ENCODE results near the gene VWA5B1.

The VWA5B1 gene

DNA sequence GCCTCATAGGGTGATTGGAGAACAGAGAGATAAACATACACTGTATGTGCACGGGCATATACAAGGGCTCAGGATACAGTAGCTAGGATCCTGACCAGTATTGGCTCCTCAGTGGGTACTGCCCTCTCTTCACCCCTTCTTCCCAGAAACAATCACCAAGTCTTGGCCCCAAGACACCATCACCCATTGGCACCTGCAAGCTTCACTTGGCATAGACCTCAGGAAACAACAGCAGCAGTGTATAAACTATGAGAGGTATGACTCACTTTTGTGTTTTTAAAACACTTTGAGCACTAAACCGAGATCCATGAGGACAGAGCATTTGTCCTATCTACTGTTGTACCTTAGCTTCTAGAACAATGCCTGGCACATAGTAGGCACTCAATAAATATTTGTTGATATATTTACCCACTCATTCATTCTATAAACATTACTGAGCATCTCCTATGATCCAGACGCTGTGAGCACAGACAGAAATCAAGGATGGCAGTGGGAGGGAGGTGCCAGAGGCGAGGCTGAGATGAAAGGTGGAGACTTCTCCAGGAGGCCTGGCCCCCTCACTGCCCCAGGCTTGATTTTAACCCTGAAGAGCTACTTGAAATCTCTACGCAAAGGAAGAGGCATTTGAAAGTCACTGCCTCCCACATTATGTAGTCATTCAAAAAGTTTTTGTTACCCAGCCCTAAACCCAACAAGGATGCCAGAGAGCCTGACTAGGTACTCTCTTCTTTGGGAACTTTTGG is 100.1 kb downstream of the VWA5B1 start:
- H3K27me3 ChIP-seq (ENCODE audit: insufficient read depth, insufficient read length) = no peaks in the 10 kb centered on the region
- peaks cover 6% of the 10 kb centered on the region for H3K4me1 ChIP-seq (ENCODE audit: insufficient read depth, insufficient read length)
- H3K4me3 ChIP-seq (ENCODE audit: insufficient read length, low read depth) = no peak overlapping the region
- no peak for TF ChIP-seq YY1 (IDR thresholded peaks at IDR 0.05; ENCODE audit: insufficient read depth, insufficient read length)
- no peak for TF ChIP-seq ZNF274 (IDR thresholded peaks at IDR 0.05; ENCODE audit: low read depth, low read length)
- TF ChIP-seq SUZ12 (IDR thresholded peaks at IDR 0.05; ENCODE audit: extremely low read depth, insufficient read depth, insufficient read length) = no peak
- no peaks in the 10 kb centered on the region for H3K9me3 ChIP-seq (ENCODE audit: insufficient read depth, low read length)
- no peak overlapping the region for H3K9ac ChIP-seq (ENCODE audit: insufficient read length, low read depth)
- DNase-seq (ENCODE audit: low read depth, low spot score) = no peak
- H3K36me3 ChIP-seq (ENCODE audit: insufficient read depth, insufficient read length, low read length) = no peaks in the 10 kb centered on the region

DNA sequence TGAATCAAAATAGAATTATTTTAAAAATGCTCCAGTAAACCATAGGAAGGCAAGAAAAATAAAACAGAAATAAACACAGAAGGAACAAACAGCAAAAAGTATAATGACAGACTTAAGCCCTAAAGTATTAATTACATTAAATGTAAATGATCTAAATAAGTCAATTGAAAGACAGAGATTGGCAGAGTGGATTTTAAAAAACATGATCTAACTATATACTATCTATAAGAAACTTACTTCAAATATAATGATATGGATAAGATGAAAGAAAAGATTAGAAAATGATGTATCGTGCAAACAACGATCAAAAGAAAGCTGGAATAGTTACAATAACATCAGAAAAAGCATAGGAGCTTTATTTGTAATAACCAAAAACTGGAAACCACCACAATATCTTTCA is 104.6 kb downstream of the VWA5B1 start:
- peaks cover 25% of the 10 kb centered on the region for H3K27me3 ChIP-seq (ENCODE audit: insufficient read depth, insufficient read length)
- no peak for DNase-seq (ENCODE audit: low read depth, low spot score)
- no peaks in the 10 kb centered on the region for H3K9me3 ChIP-seq (ENCODE audit: insufficient read depth, low read length)
- H3K4me1 ChIP-seq (ENCODE audit: insufficient read depth, insufficient read length) = no peaks in the 10 kb centered on the region
- no peaks in the 10 kb centered on the region for H3K36me3 ChIP-seq (ENCODE audit: insufficient read depth, insufficient read length, low read length)
- no peak overlapping the region for H3K9ac ChIP-seq (ENCODE audit: insufficient read length, low read depth)
- TF ChIP-seq ZNF274 (IDR thresholded peaks at IDR 0.05; ENCODE audit: low read depth, low read length) (no peak), YY1 (IDR thresholded peaks at IDR 0.05; ENCODE audit: insufficient read depth, insufficient read length) (no peak), SUZ12 (IDR thresholded peaks at IDR 0.05; ENCODE audit: extremely low read depth, insufficient read depth, insufficient read length) (no peak)
- H3K4me3 ChIP-seq (ENCODE audit: insufficient read length, low read depth) = no peak overlapping the region

DNA sequence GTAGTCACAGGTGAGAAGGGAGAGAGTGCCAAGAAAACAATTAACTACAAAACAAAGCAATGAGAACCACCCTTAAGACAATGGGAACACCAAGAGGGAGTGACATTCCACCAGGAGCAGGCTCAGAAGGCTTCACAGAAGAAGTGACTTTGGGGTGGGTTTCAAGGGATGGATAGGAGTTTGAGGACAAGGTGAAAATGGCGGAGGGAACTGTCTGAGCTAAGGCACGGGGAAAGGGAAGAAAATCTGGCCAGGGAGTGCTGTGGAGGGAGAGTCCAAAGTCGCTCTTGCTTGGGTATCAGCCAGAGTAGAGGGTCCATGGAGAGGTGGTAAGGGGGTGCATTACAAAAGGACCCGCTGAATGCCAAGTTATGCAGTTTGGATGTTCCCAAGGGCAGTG is 108.1 kb downstream of the VWA5B1 start:
- peaks cover 60% of the 10 kb centered on the region for H3K27me3 ChIP-seq (ENCODE audit: insufficient read depth, insufficient read length)

DNA sequence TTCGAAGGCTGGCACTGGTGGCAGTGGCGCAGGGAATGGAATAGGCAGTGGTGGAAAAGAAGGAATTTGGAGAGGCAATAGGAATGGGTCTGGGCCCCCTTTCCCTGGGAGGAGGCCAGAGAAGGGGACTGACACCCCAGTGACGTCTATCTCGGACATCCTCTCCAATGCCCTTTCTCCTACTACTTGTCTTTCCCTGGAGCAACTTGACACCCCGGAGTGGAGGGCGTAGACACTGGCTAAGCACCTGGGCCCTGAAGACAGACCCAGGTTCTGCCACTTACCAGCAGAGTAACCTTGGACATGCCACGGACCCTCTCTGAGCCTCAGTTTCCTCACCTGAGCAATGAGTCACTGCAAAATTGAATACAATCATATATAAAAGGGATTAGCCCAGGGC is 108.5 kb downstream of the VWA5B1 start:
- Histone ChIP-seq H3K36me3 (ENCODE audit: insufficient read depth, insufficient read length, low read length) (no peaks in the 10 kb centered on the region), H3K4me1 (ENCODE audit: insufficient read depth, insufficient read length) (no peaks in the 10 kb centered on the region), H3K27me3 (ENCODE audit: insufficient read depth, insufficient read length) (peaks cover 64% of the 10 kb centered on the region), H3K9me3 (ENCODE audit: insufficient read depth, low read length) (no peaks in the 10 kb centered on the region), H3K9ac (ENCODE audit: insufficient read length, low read depth) (no peak overlapping the region), H3K4me3 (ENCODE audit: insufficient read length, low read depth) (no peak overlapping the region)
- TF ChIP-seq ZNF274 (IDR thresholded peaks at IDR 0.05; ENCODE audit: low read depth, low read length) = no peak
- TF ChIP-seq YY1 (IDR thresholded peaks at IDR 0.05; ENCODE audit: insufficient read depth, insufficient read length) = no peak
- no peak for TF ChIP-seq SUZ12 (IDR thresholded peaks at IDR 0.05; ENCODE audit: extremely low read depth, insufficient read depth, insufficient read length)
- DNase-seq (ENCODE audit: low read depth, low spot score) = no peak

More for the DNA sequence above, 108.1 kb downstream of the VWA5B1 start:
- Histone ChIP-seq H3K4me1 (ENCODE audit: insufficient read depth, insufficient read length) (no peaks in the 10 kb centered on the region), H3K9me3 (ENCODE audit: insufficient read depth, low read length) (no peaks in the 10 kb centered on the region), H3K36me3 (ENCODE audit: insufficient read depth, insufficient read length, low read length) (no peaks in the 10 kb centered on the region), H3K9ac (ENCODE audit: insufficient read length, low read depth) (no peak overlapping the region), H3K4me3 (ENCODE audit: insufficient read length, low read depth) (no peak overlapping the region)
- no peak for TF ChIP-seq YY1 (IDR thresholded peaks at IDR 0.05; ENCODE audit: insufficient read depth, insufficient read length)
- TF ChIP-seq SUZ12 (IDR thresholded peaks at IDR 0.05; ENCODE audit: extremely low read depth, insufficient read depth, insufficient read length) = no peak
- TF ChIP-seq ZNF274 (IDR thresholded peaks at IDR 0.05; ENCODE audit: low read depth, low read length) = no peak
- DNase-seq (ENCODE audit: low read depth, low spot score) = no peak

DNA sequence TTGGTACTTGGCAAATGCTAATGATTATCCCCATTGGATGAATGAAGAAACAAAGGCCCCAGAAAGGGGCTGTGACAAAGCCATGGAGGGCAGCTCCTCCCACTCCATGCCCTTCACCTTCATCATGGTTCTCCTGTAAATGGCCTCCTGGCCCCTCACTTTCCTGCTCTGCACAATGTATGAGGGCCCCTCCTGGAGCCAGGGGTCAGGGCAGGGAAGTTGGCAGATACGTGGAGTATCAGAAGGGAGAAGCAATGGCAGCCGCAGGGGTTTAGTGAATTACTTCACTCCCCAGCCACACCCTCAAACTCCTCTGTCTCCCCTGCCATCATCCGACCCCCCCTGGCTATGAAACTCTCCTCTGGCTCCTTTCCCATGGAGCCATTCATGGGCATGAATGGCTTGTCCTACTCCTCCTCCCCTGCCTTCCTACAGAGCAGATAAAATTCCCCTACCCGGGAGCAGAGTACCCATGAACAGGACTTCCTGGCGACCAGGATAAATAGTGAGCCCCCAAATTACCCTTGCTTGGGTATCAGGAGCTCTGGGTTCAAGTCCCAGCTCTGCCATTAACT is 109.0 kb downstream of the VWA5B1 start:
- no peak overlapping the region for H3K9ac ChIP-seq (ENCODE audit: insufficient read length, low read depth)
- H3K4me3 ChIP-seq (ENCODE audit: insufficient read length, low read depth) = no peak overlapping the region
- no peak for DNase-seq (ENCODE audit: low read depth, low spot score)
- H3K36me3 ChIP-seq (ENCODE audit: insufficient read depth, insufficient read length, low read length) = no peaks in the 10 kb centered on the region
- H3K27me3 ChIP-seq (ENCODE audit: insufficient read depth, insufficient read length) = peaks cover 69% of the 10 kb centered on the region
- no peaks in the 10 kb centered on the region for H3K9me3 ChIP-seq (ENCODE audit: insufficient read depth, low read length)
- TF ChIP-seq ZNF274 (IDR thresholded peaks at IDR 0.05; ENCODE audit: low read depth, low read length) (no peak), YY1 (IDR thresholded peaks at IDR 0.05; ENCODE audit: insufficient read depth, insufficient read length) (no peak), SUZ12 (IDR thresholded peaks at IDR 0.05; ENCODE audit: extremely low read depth, insufficient read depth, insufficient read length) (no peak)
- no peaks in the 10 kb centered on the region for H3K4me1 ChIP-seq (ENCODE audit: insufficient read depth, insufficient read length)

DNA sequence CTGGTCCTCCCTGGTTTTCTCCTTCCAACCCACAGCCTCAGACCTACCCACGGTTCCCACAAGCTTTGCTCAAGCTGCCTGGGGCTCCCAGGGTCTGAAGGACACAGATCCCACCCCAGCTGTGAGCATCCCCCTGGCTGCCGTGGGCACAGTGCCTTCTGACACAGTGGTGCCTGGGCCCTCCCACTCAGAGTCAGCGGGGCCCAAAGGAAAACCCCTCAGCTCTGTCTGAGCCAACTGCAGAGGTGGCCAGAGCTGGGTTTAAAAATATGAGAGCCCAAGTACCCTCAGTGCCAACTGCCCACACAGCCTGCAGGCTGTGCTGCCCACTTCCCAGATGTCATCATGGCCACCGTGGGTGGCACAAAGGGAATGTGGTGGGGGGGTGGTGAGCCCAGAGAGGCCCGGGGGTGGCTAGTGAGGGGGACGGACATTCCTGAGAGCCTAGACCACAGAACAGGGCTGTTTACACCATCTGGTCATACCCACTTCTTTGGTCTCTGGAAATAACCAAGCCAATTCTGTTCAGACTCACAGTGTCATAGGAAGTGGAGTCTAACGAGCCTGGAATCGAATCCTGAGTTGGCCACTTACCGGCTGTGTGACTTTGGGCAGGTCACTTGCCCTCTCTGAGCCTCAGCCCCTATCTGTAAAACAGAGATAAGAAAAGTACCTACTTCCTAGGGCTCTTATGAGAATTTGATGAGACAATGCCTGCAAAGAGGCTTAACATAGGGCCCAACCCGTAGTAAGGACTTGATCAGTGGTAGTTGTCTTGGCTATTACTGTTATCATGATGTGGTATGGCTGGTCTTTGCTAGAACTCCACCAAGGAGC is 109.9 kb downstream of the VWA5B1 start:
- H3K4me1 ChIP-seq (ENCODE audit: insufficient read depth, insufficient read length) = no peaks in the 10 kb centered on the region
- H3K27me3 ChIP-seq (ENCODE audit: insufficient read depth, insufficient read length) = peaks cover 78% of the 10 kb centered on the region
- TF ChIP-seq SUZ12 (IDR thresholded peaks at IDR 0.05; ENCODE audit: extremely low read depth, insufficient read depth, insufficient read length) = no peak
- no peak for TF ChIP-seq ZNF274 (IDR thresholded peaks at IDR 0.05; ENCODE audit: low read depth, low read length)
- no peak for TF ChIP-seq YY1 (IDR thresholded peaks at IDR 0.05; ENCODE audit: insufficient read depth, insufficient read length)
- no peaks in the 10 kb centered on the region for H3K9me3 ChIP-seq (ENCODE audit: insufficient read depth, low read length)
- no peak overlapping the region for H3K4me3 ChIP-seq (ENCODE audit: insufficient read length, low read depth)
- H3K9ac ChIP-seq (ENCODE audit: insufficient read length, low read depth) = no peak overlapping the region
- no peaks in the 10 kb centered on the region for H3K36me3 ChIP-seq (ENCODE audit: insufficient read depth, insufficient read length, low read length)
- DNase-seq (ENCODE audit: low read depth, low spot score) = no peak
